Glomerular visceral epithelial cell (primary cell): Measurements from ENCODE around the gene L2HGDH.
"Not testable (repeated sequence)": the region's sequence is repeated elsewhere in the genome, so short reads cannot be mapped to it uniquely, and the experiment has no call there.

Source experiments
- DNase-seq: peaks from one replicate; pipeline ENCODE4 v3.0.0-alpha.2; 2016; ENCODE audit errors: extremely low spot score

The L2HGDH gene

DNA sequence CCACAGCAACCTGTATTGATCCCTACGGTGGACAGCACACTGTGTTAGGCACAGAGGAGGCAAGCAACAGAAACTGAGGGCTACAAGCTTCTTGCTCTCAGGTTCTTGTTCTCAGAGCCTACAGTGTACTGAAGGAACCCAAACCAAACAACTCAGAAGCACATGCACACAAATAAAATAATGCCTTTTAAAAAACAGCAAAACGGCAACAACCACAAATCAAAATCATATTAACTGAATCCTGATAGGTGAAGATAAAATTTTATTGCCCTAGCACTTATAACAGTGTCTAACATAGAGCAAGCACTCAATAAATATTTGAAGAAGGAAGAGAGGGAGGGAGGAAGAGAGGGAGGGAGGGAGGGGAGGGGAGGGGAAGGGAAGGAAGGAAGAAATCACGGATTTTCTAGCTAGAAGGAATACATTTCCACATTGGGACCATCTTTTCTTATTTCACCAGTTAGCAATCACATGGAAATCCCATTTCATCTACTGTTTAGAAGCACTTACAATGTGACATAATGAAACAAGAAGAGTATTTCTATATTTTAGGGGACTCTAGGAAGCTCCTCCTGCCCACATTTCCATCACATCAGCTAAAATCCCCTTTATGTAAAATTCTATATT is 27.3 kb upstream of the L2HGDH start:
- no peak for DNase-seq

DNA sequence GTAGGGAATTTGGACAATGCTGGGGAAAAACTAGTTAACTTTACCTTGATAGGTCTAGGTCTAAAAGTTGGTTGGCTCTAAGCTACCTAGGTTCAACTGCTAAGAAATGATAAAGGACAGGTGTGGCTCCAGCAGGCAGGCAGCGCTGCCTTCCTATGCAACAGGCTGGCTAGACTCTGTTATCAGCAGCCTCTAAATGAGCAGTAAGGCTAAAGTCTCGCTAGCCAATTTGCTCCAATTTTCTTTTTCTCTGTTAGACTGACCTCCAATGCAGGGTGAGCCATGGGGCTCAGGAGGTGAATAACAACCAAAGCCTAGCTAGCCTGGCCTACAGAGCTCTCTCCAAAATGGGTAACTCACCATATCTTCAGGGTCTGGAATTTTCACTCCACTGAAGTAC is 26.6 kb upstream of the L2HGDH start:
- no peak for DNase-seq

DNA sequence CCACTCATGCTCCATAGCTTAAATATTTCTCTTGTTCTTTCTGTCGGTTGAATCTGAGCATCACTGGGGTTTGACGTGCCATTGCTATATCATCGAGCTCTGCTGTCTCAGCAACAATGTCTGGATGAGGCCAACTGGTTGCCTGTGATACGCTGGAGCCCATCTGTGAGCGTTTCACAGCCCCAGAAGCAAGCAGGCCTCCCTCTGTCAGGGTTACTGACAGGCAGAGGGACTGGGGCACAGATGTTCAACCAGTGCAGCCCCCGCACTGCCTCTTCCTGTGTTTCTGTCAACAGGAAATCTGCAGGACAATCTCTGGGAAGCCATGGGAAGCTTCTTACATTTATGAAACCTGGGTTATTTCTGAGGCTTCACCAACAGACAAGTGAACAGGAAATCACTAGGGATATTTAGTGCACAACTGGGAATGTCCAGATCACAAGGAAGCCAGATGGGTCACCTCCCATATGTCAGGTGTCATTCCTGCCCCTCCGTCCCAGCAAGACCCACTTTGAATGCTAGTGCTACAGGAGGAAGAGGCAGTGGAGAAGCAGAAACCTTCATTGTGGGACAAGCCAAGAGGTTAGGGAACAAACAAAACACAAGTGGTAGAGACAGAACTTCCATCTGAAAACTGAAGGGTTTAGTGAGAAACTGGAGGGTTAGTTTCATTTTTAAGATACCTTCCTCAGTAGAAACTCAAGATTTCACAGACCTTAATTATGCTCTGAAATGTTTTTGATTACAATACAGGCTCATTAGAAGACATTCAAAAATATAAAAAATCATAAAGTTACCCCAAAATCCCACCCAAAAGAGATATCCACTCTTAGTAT is 24.2 kb upstream of the L2HGDH start:
- DNase-seq, result no peak

DNA sequence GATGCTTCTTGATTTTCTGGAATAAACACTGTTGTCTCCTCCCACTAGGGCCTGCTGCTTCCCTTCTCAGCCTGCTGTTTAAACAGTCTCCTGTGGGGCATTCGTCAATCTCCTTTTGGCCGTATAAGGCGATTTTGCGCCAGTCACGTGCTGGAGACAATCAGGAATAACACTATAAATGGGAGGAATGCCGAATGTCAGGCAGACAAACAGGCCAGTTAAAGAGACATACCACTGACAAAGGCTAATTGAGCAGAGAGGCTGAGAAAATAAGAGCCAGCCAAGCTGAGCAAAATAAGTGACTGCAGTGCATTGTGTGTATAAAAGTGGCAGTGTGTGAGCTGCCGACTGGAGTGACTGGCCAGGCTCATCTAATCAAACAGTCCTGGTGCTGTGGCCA is 23.4 kb upstream of the L2HGDH start:
- no peak for DNase-seq

DNA sequence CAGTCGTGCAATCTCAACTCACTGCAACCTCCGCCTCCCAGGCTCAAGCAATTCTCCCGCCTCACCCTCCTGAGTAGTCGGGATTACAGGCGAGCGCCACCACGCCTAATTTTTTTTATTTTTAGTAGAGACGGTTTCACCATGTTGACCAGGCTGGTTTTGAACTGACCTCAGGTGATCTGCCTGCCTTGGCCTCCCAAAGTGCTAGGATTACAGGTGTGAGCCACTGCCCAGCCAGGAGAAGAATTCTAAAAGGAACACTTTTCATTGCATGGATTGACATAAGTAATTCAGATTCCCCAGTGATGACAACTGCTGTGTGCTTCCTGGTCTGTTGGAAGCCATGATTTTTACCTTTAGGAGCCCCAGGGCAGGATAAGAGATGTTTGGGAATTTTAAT is 22.2 kb upstream of the L2HGDH start:
- DNase-seq, result no peak

DNA sequence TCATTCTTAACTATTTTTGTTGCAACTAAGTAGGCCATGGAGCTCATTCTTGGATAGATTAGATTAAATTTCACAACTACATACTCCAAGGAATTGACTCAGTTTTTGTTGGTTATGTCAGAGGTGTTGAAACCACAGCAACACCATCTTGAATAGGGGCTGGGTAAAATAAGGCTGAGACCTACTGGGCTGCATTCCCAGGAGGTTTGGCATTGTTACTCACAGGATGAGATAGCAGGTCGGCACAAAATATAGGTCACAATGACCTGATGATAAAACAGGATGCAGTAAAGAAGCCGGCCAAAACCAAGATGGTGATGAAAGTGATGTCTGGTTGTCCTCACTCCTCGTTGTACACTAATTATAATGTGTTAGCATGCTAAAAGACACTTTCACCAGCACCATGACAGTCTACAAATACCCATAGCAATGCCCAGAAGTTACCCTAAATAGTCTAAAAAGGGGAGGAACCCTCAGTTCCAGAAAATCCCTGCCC is 21.0 kb upstream of the L2HGDH start:
- DNase-seq, result peak; percentile 25

DNA sequence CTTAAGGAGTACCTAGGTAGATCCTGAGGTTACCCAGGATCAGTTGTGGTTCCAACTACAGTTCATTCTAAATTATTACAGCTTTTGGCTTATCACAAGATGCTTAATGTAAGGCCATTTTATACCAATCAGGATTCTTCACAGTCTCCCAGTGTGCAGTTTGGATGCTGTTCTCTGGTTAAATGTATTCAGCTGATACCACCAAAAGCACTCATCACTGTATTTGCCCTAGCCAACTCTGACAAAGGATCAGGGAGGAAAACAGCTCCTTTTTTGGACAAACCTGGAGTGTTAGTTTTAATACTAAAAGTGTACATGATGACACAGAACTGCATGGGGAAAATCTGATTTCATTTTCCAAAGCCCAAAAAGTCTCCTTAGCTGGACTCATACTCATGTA is 19.6 kb upstream of the L2HGDH start:
- DNase-seq, result no peak

DNA sequence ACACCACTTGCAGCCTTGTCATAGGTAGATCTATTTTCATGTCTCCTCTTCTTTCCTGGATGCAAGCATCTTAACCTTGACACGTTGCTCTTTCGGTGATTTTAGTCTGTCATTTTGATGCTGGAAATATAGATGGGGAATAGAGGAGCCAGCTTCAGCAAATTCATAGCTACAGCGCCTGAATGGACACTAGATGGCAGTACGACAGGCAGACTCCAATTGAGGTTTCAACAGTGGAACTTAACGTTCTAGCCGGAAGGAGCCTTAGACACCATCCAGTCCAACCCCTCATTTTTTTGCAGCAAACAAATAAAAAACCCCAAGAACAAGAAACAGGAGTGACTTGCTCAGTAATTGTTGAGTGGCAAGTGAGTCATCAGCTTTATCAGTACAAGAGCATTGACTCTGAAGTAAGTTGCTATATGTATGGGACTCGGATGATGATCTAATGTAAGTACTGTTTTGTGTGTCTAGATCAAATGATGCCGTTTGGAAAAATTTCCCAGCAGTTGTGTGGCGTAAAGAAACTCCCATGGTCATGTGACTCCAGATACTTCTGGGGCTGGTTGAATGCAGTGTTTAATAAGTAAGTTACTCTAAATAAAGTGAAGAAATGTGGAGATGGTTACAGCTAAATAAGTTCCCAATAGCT is 9.1 kb upstream of the L2HGDH start:
- peak; percentile 87 for DNase-seq

DNA sequence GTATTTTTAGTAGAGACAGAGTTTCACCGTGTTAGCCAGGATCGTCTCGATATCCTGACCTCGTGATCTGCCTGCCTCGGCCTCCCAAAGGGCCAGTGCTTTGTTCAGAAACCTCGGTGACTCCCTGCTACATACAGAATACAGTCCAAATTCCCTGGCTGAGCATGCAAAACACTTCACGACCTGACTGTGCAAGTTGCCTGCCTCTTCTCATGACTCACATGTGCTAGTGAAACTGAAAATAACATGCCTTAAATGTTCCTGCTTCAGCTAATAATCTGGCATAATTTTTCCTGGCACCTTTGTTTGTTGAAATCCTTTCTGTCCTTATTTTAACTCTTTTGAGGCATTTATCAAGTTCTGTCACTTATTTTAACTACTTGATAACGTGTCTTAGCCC is 8.3 kb upstream of the L2HGDH start:
- peak; percentile 48 for DNase-seq

DNA sequence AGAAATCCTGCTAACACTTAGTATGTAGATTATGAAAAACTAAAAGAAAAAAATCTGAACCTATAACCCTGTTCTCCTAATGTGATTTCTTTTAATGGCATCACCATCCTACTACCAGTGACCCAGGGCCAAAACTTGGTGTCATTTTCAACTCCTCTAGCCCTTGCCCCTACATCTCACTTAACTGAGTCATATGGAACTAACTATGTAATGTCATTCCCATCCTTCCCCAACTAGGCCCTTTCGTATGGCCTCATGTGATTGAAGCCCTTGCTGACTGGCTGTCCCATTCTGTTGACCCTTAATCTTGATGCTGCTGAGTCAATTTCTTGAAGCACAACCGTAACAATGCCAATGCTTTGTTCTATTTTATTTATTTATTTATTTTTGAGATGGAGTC is 7.7 kb upstream of the L2HGDH start:
- no peak for DNase-seq

DNA sequence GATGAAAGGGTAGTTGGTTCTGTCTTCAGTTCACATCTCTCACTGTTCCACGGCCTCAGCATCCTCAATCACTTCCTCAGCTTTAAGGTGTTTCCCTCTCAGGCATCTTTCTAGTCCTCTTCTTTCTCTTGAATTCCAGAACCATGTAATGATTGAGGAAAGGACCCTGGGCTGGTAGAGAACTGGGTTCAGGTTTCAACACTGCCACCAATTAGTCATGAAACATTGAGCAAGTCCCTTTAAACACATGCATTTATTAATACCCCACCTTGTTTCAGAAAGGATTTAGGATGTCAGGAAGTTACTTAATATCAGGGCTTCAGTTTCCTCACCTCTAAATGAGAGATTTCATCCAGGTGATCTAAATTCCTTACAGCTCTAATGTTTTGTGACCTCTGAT is 7.3 kb upstream of the L2HGDH start:
- no peak for DNase-seq

DNA sequence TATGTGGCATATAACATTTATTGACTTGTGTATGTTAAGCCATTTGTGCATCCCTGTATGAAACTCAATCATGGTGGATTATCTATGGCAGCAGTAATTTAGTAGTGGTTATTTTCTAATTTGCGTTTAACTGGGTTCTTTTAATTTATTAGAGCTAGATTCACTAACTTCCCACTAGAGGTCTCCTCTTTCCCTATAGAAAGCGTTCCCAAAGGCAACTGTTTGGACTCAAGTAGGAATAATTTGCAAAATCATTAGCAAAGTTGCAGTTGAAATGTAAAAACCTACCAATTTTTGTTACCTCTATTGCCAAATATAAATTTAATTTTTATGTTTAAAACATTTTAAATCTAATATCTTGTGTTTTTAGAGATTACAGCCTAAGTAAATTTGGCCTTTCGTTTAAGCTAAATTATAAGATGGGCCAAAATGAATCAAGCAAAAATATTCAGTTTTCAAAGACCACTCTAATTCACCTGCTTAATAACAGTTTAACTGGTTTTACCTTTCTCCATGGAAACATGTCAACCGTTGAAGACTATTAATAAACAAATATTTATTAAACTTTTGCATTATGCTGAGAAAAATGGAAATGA is 6.1 kb upstream of the L2HGDH start:
- DNase-seq, result peak; percentile 35

DNA sequence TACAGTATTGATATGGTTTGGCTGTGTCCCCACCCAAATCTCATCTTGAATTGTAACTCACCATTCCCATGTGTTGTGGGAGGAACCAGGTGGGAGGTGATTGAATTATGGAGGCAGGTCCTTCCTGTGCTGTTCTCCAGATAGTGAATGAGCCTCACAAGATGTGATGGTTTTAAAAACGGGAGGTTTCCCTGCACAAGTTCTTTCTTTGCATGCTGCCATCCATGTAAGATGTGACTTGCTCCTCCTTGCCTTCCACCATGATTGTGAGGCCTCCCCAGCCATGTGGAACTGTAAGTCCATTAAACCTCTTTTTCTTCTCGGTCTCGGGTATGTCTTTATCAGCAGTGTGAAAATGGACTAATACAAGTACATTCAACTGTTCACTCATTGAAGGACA is 2.1 kb upstream of the L2HGDH start:
- not testable (repeated sequence) for DNase-seq

DNA sequence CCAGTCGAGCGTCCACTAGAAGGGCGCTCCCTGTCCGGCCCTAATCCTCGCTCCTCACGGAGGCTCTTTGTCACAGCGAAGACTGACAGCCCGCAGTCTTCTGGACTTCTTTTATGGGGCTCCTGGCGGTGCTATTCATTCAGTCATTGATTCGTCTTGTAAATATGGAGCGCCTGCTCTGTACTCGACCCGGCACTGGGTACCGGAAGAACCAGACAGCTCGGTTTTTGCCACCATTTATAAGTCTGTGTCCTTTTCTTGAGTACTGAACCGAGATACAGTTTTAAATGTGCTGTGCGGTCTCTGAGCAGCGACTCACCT is 665 bp upstream of the L2HGDH start:
- no peak for DNase-seq

DNA sequence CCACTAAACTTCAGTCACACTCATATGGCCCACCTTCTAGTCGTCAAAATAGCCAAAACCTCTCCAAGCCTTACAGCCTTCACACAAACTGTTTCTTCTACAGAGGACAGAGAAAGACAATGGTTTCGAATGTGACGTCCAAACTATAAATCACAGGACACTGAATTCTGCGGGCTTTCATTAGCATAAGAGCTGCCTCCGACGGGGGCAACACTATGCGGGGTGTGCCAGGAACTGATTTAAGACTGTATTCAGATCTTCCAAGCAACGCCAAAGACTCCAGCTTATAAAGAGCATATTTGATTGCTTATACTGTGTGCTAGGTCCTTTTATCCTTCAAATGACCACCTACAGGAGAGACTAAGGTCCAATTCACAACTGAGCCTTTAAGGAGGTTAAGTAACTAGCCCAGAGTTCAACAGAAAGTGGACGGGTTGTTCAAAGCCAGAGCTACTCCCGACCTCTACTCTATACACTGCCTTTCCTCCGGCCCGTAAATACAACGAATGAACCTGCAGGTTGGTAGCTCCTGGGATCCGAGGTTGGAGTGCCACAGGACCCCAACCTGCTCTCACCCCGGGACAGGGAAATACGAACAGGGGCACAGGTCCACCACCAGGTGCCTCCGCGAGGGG is 575 bp downstream of the L2HGDH start:
- DNase-seq, result peak; percentile 25

DNA sequence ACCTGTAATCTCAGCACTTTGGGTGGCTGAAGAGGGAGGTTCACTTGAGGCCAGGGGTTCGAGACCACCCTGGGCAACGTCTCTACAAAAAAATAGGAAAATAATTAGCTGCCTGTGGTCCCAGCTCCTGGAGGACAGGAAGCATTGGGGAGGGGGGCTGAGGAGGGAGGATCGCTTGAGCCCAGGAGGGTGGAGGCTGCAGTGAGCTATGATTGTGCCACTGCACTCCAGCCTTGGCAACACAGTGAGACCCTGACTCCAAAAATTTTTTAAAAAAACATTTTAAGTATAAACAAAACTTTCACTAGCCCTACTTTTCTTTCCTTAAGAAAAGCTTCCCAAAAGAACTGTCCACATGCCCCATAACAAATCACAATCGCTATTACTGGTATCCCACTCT is 1.6 kb downstream of the L2HGDH start:
- DNase-seq, result no peak

DNA sequence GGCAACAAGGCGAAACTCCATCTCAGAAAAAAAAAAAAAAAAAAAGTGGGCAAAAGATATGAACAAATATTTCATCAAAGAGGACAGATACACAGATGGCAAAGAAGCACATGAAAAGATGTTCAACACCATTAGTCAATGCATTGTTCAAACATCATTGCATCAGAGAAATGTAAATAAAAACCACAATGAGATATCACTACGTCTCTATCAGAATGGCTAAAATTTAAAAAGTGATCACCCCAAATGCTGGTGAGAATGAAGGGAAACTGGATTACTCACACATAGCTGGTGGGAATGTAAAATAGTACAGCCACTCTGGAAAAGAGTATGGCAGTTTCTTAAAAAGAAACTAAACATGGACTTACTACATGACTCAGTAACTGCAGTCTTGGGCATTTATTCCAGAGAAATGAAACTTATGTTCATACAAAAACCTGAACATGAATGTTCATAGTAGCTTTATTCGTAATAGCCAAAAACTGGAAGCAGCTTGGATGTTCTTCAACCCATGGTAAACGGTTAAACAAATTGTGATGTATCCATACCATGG is 3.6 kb downstream of the L2HGDH start:
- no peak for DNase-seq

DNA sequence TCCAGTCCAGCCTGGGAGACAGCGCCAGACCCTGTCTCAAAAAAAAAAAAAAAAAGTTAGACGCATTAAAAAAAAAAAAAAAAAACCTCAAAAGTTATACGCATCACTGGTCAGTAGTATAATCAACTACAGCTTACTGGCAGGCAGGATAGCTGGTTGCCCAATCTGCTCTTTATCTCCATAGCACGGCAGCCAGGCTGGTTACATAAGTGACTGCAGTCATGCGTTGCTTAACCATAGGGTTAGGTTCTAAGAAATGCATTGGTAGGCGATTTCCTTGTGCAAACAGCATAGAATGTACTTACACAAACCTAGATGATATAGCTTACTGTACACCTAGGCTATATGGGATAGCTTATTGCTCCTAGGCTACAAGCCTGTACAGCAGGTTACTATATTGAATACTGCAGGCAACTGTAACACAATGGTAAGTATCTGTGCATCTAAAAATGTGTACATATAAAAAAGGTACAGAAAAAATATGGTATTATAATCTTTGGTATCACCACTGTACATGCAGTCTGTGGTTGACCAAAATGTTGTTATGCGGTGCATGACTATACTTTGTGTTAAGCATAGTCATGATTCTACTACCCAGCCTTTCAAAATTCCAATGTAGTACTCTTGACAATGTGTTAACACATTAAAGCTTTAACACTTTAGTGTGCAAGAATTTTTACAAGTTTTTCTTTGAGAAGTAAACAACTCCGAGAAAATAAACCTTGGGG is 8.1 kb downstream of the L2HGDH start:
- peak; percentile 91 for DNase-seq

DNA sequence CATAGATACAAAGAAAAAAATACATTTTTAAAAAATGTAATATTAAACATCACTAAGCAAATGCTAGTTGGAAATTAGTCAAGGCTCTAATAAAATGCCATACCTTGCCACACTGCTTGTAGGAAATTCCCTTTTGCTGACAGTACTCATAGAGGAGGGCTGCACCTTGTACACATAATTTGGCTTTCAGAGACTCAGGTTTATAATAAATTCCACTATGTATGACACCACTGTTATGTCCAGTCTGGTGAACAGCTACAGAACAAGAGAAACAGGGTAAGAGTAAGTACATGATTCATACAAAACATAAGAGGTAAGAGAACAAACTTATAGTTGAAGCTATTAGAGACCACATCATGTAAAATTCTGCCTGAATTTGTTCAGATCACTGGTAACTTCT is 10.1 kb downstream of the L2HGDH start:
- DNase-seq, result peak; percentile 58

DNA sequence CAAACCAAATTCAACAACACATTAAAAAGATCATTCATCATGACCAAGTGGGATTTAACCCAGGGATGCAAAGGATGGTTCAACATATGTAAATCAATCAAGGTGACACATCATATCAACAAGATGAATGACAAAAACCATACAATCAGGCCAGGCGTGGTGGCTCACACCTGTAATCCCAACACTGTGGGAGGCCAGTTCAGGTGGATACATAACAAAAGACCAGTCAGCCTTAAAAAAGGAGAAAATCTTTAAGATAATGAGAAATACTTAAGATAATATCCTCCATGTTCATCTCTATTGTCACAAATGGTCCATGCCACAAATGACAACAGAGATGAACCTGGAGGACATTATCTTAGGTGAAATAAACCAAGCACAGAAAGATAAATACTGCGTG is 12.4 kb downstream of the L2HGDH start:
- DNase-seq, result no peak

DNA sequence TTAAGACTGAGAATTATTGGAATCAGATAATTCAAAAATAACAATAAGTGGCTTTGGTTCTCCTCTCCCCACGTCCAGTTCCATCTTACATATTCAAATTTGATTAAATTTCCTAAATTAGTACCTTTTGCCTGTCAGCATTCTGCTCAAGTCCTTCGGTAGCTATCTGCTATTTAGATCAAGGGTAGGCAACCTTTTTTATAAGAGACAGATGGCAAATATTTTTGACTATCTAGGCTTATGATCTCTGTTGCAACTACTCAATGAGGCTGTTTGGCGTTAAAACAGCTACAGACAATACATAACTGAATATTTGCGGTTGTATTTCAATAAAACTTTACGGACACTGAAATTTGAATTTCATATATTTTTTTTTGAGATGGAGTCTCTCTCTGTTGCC is 21.7 kb downstream of the L2HGDH start:
- DNase-seq, result no peak
